ENCODE results near the gene LDLRAD4. TPM values are rescaled to one million over a fixed set of nuclear protein-coding genes. Genes with fewer than 3 reads are reported as not detected.

LDLRAD4 gene
- total and polyA plus RNA-seq, 9 of the 15 experiments (the other 6 are each of a cell fraction or from before 2014, with no cell fraction given) = 0.01 TPM; not detected in 8

GRCh38 chr18:13541621-13542519 lies 323.3 kb downstream of the LDLRAD4 start:
- Histone ChIP-seq H3K27ac (ENCODE audit: extremely low read depth, low read depth, low read length) (no peak overlapping the region), H2AFZ (ENCODE audit: low read depth, low read length) (no peak overlapping the region), H4K20me1 (replicated peaks; ENCODE audit: control insufficient read depth, insufficient read depth, low read length) (no peaks in the 10 kb centered on the region), H3K27me3 (ENCODE audit: control insufficient read depth in 2 of 2, insufficient read depth in 2 of 2, low read length in 2 of 2) (peaks cover 2 to 30% of the 10 kb centered on the region in 2 experiments; a peak in 3 of 5 replicates), H3K9me1 (ENCODE audit: control insufficient read depth, insufficient read depth, low read length) (no peaks in the 10 kb centered on the region), H3K79me2 (ENCODE audit: control insufficient read depth, insufficient read depth, low read length) (no peaks in the 10 kb centered on the region), H3K9ac (ENCODE audit: insufficient read depth in 1 of 2, low read depth in 2 of 2, low read length in 2 of 2) (no peak overlapping the region), H3K4me3 (no peak overlapping the region), H3K36me3 (ENCODE audit: control insufficient read depth, insufficient read depth, low read length) (no peaks in the 10 kb centered on the region), H3K4me1 (replicated peaks in 1 of 2; ENCODE audit: control insufficient read depth in 2 of 2, insufficient read depth in 2 of 2, low read length in 2 of 2) (no peaks in the 10 kb centered on the region), H3K9me3 (replicated peaks; ENCODE audit: control insufficient read depth, insufficient read depth, low read depth, low read length) (no peaks in the 10 kb centered on the region), H3K4me2 (ENCODE audit: insufficient read depth, low read length) (no peak overlapping the region)
- ChIA-PET POLR2A (no interaction called here), CTCF (ENCODE audit: low intra/inter-chr PET ratio) (no interaction called here)
- peak; percentile 49; the same call in 2 of the 3 replicates for ATAC-seq
- BruUV-seq (replicated peaks) = no TSS peak
- FAIRE-seq = no peak
- DNase-seq (ENCODE audit: extremely low read depth in 1 of 4, low spot score in 3 of 4) = no peak
- under 1% methylated on average over 13 of the region's 13 CpGs for WGBS (ENCODE audit: insufficient coverage, low coverage, missing lambda C conversion rate)
- intact Hi-C loops (cut with micrococcal nuclease) (no loop called here), in situ Hi-C loops (cut with MboI) (no loop called here)
- no peak for TF ChIP-seq GABPB2 (CRISPR knock-in tag; conservative IDR thresholded peaks at IDR 0.05)
- TF ChIP-seq ZNF561 (CRISPR knock-in tag; conservative IDR thresholded peaks at IDR 0.05) = no peak
- TF ChIP-seq NONO (IDR thresholded peaks at IDR 0.05; ENCODE audit: low read depth in 2 of 2, low read length in 1 of 2) = no peak
- no peak for TF ChIP-seq TAF9B (IDR thresholded peaks at IDR 0.05; ENCODE audit: partially characterized antibody)
- no peak for TF ChIP-seq E2F3 (CRISPR knock-in tag; IDR thresholded peaks at IDR 0.05)
- TF ChIP-seq KLF6 (CRISPR knock-in tag; IDR thresholded peaks at IDR 0.05; ENCODE audit: borderline replicate concordance) = no peak
- TF ChIP-seq DLX4 (CRISPR knock-in tag; IDR thresholded peaks at IDR 0.05) = no peak
- TF ChIP-seq XRCC4 (IDR thresholded peaks at IDR 0.05; ENCODE audit: extremely low read depth, insufficient read depth, insufficient read length) = no peak
- no peak for TF ChIP-seq CHD2 (IDR thresholded peaks at IDR 0.05; ENCODE audit: low read depth, low read length)
- TF ChIP-seq NFRKB (IDR thresholded peaks at IDR 0.05; ENCODE audit: low read depth) = no peak
- no peak for TF ChIP-seq TSC22D4 (tag; IDR thresholded peaks at IDR 0.05)
- no peak for TF ChIP-seq CAMTA2 (CRISPR knock-in tag; conservative IDR thresholded peaks at IDR 0.05)
- TF ChIP-seq SMC3 (conservative IDR thresholded peaks at IDR 0.05; ENCODE audit: insufficient read depth, low read depth, low read length) = no peak
- TF ChIP-seq SMAD2 (IDR thresholded peaks at IDR 0.05; ENCODE audit: low read depth, low read length) = no peak
- TF ChIP-seq TBL1XR1 (IDR thresholded peaks at IDR 0.05; ENCODE audit: low read length in 2 of 2) = no peak
- TF ChIP-seq ZNF224 (CRISPR knock-in tag; IDR thresholded peaks at IDR 0.05) = no peak
- peak; percentile 66 for TF ChIP-seq ATF3 (IDR thresholded peaks at IDR 0.05)
- no peak for TF ChIP-seq ATF3 (CRISPR knock-in tag; conservative IDR thresholded peaks at IDR 0.05)
- TF ChIP-seq CEBPB (tag; IDR thresholded peaks at IDR 0.05) = peak; percentile 28; the same call in 1 of the 2 replicates
- TF ChIP-seq CC2D1A (IDR thresholded peaks at IDR 0.05) = no peak
- no peak for TF ChIP-seq RUNX1 (IDR thresholded peaks at IDR 0.05; ENCODE audit: low read depth)
- TF ChIP-seq CEBPG (CRISPR knock-in tag; IDR thresholded peaks at IDR 0.05) = no peak
- peak in 1 of 2 experiments; percentile 24; a peak in 1 of 4 replicates for TF ChIP-seq CEBPG (tag; conservative IDR thresholded peaks at IDR 0.05 in 1 of 2, IDR thresholded peaks at IDR 0.05 in 1 of 2)
- no peak for TF ChIP-seq MEIS2 (IDR thresholded peaks at IDR 0.05; ENCODE audit: partially characterized antibody)
- TF ChIP-seq SP1 (CRISPR knock-in tag; IDR thresholded peaks at IDR 0.05) = no peak

Data from K562 (cell line).